ENCODE results near the gene ADCY3. TPM values are rescaled to one million over a fixed set of nuclear protein-coding genes. Genes with fewer than 3 reads are reported as not detected.

The ADCY3 gene
- total RNA-seq, 4 donors from 2014 or later, result 14.8 to 48.3 (median 34.3) TPM

- no peak for DNase-seq
- Histone ChIP-seq H3K27ac (no peak overlapping the region), H3K36me3 (peaks cover 0 to 22% (median 4%) of the 10 kb centered on the region in 3 donors), H3K4me1 (no peaks in the 10 kb centered on the region), H3K4me3 (no peak overlapping the region), H3K9me3 (peaks cover 4 to 32% (median 16%) of the 10 kb centered on the region in 3 donors), H3K27me3 (no peaks in the 10 kb centered on the region)
- intact Hi-C loops (cut with DNase I), result no loop called here
- TF ChIP-seq POLR2A (IDR thresholded peaks at IDR 0.05) (no peak), CTCF (IDR thresholded peaks at IDR 0.05) (no peak)
- 63% methylated on average over 3 of the region's 3 CpGs for WGBS, 2 donors
Observed at GRCh38 chr2:24893934-24894333, 26.1 kb downstream of the ADCY3 start.

DNA sequence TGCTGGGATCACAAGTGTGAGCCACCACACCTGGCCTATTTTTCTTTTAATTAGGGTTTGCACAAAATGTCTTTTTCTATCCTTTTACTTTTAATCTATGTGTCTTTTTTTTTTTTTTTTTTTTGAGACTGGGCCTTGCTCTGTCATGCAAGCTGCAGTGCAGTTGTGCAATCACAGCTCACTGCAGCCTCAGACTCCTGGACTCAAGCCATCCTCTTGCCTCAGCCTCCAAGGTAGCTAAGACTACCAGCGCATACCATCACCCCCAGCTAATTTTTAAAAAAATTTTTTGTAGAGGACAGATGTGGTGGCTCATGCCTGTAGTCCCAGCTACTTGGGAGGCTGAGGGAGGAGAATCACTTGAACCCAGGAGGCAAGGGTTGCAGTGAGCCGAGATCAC, 27.1 kb downstream of the ADCY3 start:
- 100% methylated on average over 2 of the region's 2 CpGs for whole genome bisulfite sequencing, 2 donors
- H3K27ac ChIP-seq, result no peak overlapping the region
- intact Hi-C loops (cut with DNase I), result no loop called here
- peaks cover 0 to 20% (median under 1%) of the 10 kb centered on the region in 3 donors for H3K36me3 ChIP-seq
- H3K9me3 ChIP-seq, result peaks cover 4 to 32% (median 16%) of the 10 kb centered on the region in 3 donors
- no peak for TF ChIP-seq CTCF (IDR thresholded peaks at IDR 0.05)
- no peak for TF ChIP-seq POLR2A (IDR thresholded peaks at IDR 0.05)
- no peaks in the 10 kb centered on the region for H3K27me3 ChIP-seq
- no peaks in the 10 kb centered on the region for H3K4me1 ChIP-seq
- no peak for DNase-seq
- no peak overlapping the region for H3K4me3 ChIP-seq

GRCh38 chr2:24891201-24891600, 28.8 kb downstream of the ADCY3 start:
- no peaks in the 10 kb centered on the region for H3K27me3 ChIP-seq
- H3K27ac ChIP-seq, result no peak overlapping the region
- TF ChIP-seq POLR2A (IDR thresholded peaks at IDR 0.05) (no peak), CTCF (IDR thresholded peaks at IDR 0.05) (no peak)
- peaks cover 4 to 32% (median 16%) of the 10 kb centered on the region in 3 donors for H3K9me3 ChIP-seq
- peaks cover 0 to 12% (median 0%) of the 10 kb centered on the region in 3 donors for H3K36me3 ChIP-seq
- WGBS, 2 donors, result 82 to 93% methylated on average over 2 of the region's 2 CpGs
- no peak overlapping the region for H3K4me3 ChIP-seq
- intact Hi-C loops (cut with DNase I), result no loop called here
- peaks cover 0 to 14% (median 0%) of the 10 kb centered on the region in 3 donors for H3K4me1 ChIP-seq
- DNase-seq, result no peak

GRCh38 chr2:24889221-24889620, 30.8 kb downstream of the ADCY3 start:
- no peak overlapping the region for H3K27ac ChIP-seq
- peaks cover 0 to 19% (median 0%) of the 10 kb centered on the region in 3 donors for H3K4me1 ChIP-seq
- H3K27me3 ChIP-seq, result no peaks in the 10 kb centered on the region
- no peak for DNase-seq
- H3K36me3 ChIP-seq, result peaks cover 0 to 12% (median 0%) of the 10 kb centered on the region in 3 donors
- H3K4me3 ChIP-seq, result no peak overlapping the region
- intact Hi-C loops (cut with DNase I), result no loop called here
- WGBS, 2 donors, result 89 to 91% methylated on average over 5 of the region's 5 CpGs
- TF ChIP-seq CTCF (IDR thresholded peaks at IDR 0.05) (no peak), POLR2A (IDR thresholded peaks at IDR 0.05) (no peak)
- H3K9me3 ChIP-seq, result peaks cover 0 to 12% (median 0%) of the 10 kb centered on the region in 3 donors

GRCh38 chr2:24888177-24888576, 31.9 kb downstream of the ADCY3 start:
- H3K9me3 ChIP-seq, result peaks cover 0 to 9% (median 0%) of the 10 kb centered on the region in 3 donors
- H3K27ac ChIP-seq, result peak overlapping the region in 1 of 4 donors; percentile 9
- H3K27me3 ChIP-seq, result no peaks in the 10 kb centered on the region
- H3K4me1 ChIP-seq, result peaks cover 4 to 30% (median 5%) of the 10 kb centered on the region in 3 donors
- 96 to 100% methylated on average over 1 to 4 of the region's 6 CpGs for WGBS, 2 donors
- DNase-seq, result no peak
- H3K4me3 ChIP-seq, result no peak overlapping the region
- intact Hi-C loops (cut with DNase I), result no loop called here
- H3K36me3 ChIP-seq, result peaks cover 0 to 12% (median 0%) of the 10 kb centered on the region in 3 donors
- TF ChIP-seq POLR2A (IDR thresholded peaks at IDR 0.05), result no peak

Data from esophagus squamous epithelium (tissue), 5 donors.